DOHH2 (cell line): ENCODE results near the gene CCT6A.
"Not testable (repeated sequence)": the region's sequence is repeated elsewhere in the genome, so short reads cannot be mapped to it uniquely, and the experiment has no call there.

Source experiments
- H3F3A ChIP-seq: fragments of 200-600 bp; sonication (generic), shearing (Covaris generic); 2 replicates; pipeline ENCODE4 v1.6.0; 2016; ENCODE audit warnings: antibody characterized with exemption, mild to moderate bottlenecking; ENCODE audit not compliant: control insufficient read depth, insufficient read depth
- H3K27ac ChIP-seq: fragments of 200-600 bp; sonication (generic); 2 replicates; pipeline ENCODE4 v1.5.1; 2014; ENCODE audit warnings: low read depth, mild to moderate bottlenecking, low read length, moderate library complexity
- H3K27me3 ChIP-seq: fragments of 200-600 bp; sonication (generic); 2 replicates; pipeline ENCODE4 v1.6.1; 2014; ENCODE audit warnings: mild to moderate bottlenecking, low read length, mixed read lengths; ENCODE audit not compliant: control insufficient read depth
- H3K36me3 ChIP-seq: fragments of 200-600 bp; sonication (generic); 2 replicates; pipeline ENCODE4 v1.6.1; 2014; ENCODE audit warnings: mild to moderate bottlenecking, low read length, moderate library complexity, mixed read lengths; ENCODE audit not compliant: control insufficient read depth
- H3K4me1 ChIP-seq: fragments of 200-600 bp; sonication (generic); 2 replicates; pipeline ENCODE4 v1.6.1; 2014; ENCODE audit warnings: mild to moderate bottlenecking, low read length, mixed read lengths; ENCODE audit not compliant: control insufficient read depth
- H3K4me2 ChIP-seq: fragments of 200-600 bp; sonication (generic); 2 replicates; pipeline ENCODE4 v1.6.0; 2014; ENCODE audit warnings: mild to moderate bottlenecking, low read length, moderate library complexity
- H3K4me3 ChIP-seq: fragments of 200-600 bp; sonication (generic); 2 replicates; pipeline ENCODE4 v1.5.1; 2014; ENCODE audit warnings: mild to moderate bottlenecking, low read length, mixed read lengths
- H3K79me2 ChIP-seq: fragments of 200-600 bp; sonication (generic); 2 replicates; pipeline ENCODE4 v1.6.1; 2014; ENCODE audit warnings: mild to moderate bottlenecking, low read length, mixed read lengths; ENCODE audit not compliant: control insufficient read depth
- H3K9me2 ChIP-seq: fragments of 200-600 bp; sonication (generic); replicated peaks from 2 replicates; pipeline ENCODE4 v1.6.1; 2014; ENCODE audit warnings: mild to moderate bottlenecking, low read length, mixed read lengths; ENCODE audit not compliant: control insufficient read depth
- H3K9me3 ChIP-seq: fragments of 200-600 bp; sonication (generic); 2 replicates; pipeline ENCODE4 v1.6.1; 2014; ENCODE audit warnings: antibody characterized with exemption, low read length, mixed read lengths; ENCODE audit not compliant: control insufficient read depth, insufficient read depth
- H4K20me1 ChIP-seq: fragments of 200-600 bp; sonication (generic); 2 replicates; pipeline ENCODE4 v1.6.0; 2014; ENCODE audit warnings: low read depth, mild to moderate bottlenecking, antibody characterized with exemption, low read length, moderate library complexity; ENCODE audit not compliant: control insufficient read depth, insufficient read depth
- CTCF ChIP-seq: fragments of 200-600 bp; sonication (generic); IDR thresholded peaks from one replicate; pipeline ENCODE4 v1.5.1; 2014; ENCODE audit warnings: antibody characterized with exemption, mild to moderate bottlenecking, low read depth, low read length; ENCODE audit not compliant: poor library complexity, severe bottlenecking
- EZH2phosphoT487 ChIP-seq: fragments of 200-600 bp; sonication (generic); IDR thresholded peaks from 2 replicates; pipeline ENCODE4 v1.6.1; 2017; ENCODE audit warnings: borderline replicate concordance, mild to moderate bottlenecking, antibody characterized with exemption, low read length, moderate library complexity, mixed read lengths

The CCT6A gene

DNA sequence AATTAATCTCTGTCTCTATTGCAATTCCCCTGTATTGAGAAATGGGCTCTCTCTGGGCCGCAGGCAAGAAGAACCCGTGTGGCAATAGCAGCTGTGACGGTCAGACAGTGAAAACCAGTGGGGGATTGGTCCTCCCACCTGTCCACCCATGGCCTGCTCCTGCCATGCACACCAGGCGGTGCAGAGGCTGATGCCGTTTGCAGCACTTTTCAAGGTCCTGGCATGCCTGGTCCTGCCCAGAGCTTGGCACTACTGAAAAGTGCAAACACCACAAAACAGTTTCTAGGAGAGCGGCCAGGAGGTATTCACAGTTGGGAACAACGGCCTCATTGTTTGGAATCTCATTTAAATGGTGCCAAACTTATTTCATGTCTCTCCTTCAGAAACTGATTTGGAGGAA lies 41.9 kb upstream of the CCT6A start:
- Histone ChIP-seq H3K9me3 (no peaks in the 10 kb centered on the region), H3K4me2 (no peak overlapping the region), H3K4me1 (no peaks in the 10 kb centered on the region), H4K20me1 (no peaks in the 10 kb centered on the region), H3F3A (no peaks in the 10 kb centered on the region), H3K27me3 (no peaks in the 10 kb centered on the region), H3K36me3 (peaks cover 23% of the 10 kb centered on the region), H3K9me2 (no peaks in the 10 kb centered on the region), H3K27ac (no peak overlapping the region), H3K4me3 (no peak overlapping the region), H3K79me2 (no peaks in the 10 kb centered on the region)
- TF ChIP-seq EZH2phosphoT487 = no peak
- no peak for TF ChIP-seq CTCF

DNA sequence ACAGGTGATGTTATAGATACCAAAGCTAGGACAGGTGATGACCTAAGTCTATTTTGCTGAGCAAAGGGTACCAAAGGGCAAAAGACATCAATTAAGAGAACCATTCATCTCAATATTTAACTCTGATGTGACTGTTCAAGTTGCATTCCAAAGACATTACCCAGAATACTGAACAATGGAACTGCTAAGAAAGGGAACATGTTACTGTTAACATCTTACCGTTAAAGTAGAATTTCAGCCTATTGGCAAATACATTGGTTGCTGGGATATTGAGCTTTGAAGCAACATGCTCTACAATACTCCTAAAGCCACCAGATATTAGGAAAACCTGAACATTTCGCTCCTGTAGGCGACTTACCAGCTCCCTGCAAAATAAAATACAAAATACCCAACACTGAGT lies 34.5 kb upstream of the CCT6A start:
- H4K20me1 ChIP-seq, H3K9me2 ChIP-seq, H3K27me3 ChIP-seq, H3K4me2 ChIP-seq, H3K27ac ChIP-seq, H3K4me3 ChIP-seq, H3K4me1 ChIP-seq, H3K79me2 ChIP-seq, H3F3A ChIP-seq, H3K9me3 ChIP-seq: not testable (repeated sequence)
- peaks cover 65% of the 10 kb centered on the region for H3K36me3 ChIP-seq

DNA sequence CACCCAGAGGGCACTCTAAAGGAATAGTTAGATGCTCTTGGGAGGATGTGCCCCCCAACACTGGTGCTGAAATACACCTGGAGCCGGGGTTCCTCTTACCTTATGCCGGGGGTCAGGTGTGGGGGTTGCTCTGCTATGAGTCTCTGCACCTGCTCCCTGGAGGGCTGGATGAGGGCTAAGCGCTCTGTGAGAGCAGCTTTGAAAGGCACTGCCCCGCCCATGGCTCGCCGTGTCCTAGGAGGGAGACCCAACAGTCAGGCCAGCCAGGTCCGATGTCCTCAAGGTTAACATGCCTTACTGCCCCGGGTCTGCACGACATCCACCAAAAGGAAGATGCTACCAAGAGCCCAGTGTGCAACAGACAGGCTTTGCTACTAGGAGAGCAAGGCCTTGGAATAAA lies 32.1 kb upstream of the CCT6A start:
- Histone ChIP-seq H3K4me1 (peaks cover 10% of the 10 kb centered on the region), H3K27me3 (no peaks in the 10 kb centered on the region), H3K36me3 (peaks cover 68% of the 10 kb centered on the region), H3K79me2 (no peaks in the 10 kb centered on the region), H3K4me2 (no peak overlapping the region), H3K9me2 (no peaks in the 10 kb centered on the region), H3F3A (0 out of 2 replicates have a peak, but pooled peaks cover 3% of the 10 kb centered on the region), H3K9me3 (no peaks in the 10 kb centered on the region), H4K20me1 (no peaks in the 10 kb centered on the region), H3K27ac (no peak overlapping the region), H3K4me3 (no peak overlapping the region)
- TF ChIP-seq CTCF (no peak), EZH2phosphoT487 (no peak)

DNA sequence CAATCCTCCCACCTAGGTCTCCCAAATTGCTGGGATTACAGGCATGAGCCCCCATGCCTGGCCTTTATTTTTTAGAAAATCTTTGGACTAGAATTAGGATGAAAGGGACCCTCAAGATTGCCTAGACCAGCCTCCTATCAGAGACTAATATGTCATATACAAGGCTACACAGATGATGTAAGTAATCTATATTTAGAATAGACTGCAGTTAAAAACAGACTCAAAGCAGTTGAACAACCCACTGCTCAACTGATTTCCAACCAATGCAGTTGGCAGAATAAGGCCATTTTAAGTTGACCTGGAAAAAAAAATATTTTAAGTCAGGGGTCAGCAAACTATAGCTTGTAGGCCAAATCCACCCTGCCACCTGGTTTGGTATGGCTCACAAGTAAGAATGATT lies 28.1 kb upstream of the CCT6A start:
- no peaks in the 10 kb centered on the region for H3K27me3 ChIP-seq
- H3K4me2 ChIP-seq = no peak overlapping the region
- no peak overlapping the region for H3K27ac ChIP-seq
- no peaks in the 10 kb centered on the region for H3K9me3 ChIP-seq
- peaks cover 74% of the 10 kb centered on the region for H3K36me3 ChIP-seq
- no peaks in the 10 kb centered on the region for H3K9me2 ChIP-seq
- peaks cover 2% of the 10 kb centered on the region; the same call in 1 of the 2 replicates for H3K79me2 ChIP-seq
- peaks cover 16% of the 10 kb centered on the region for H3K4me1 ChIP-seq
- H4K20me1 ChIP-seq = no peaks in the 10 kb centered on the region
- H3K4me3 ChIP-seq = no peak overlapping the region
- TF ChIP-seq EZH2phosphoT487 (no peak), CTCF (no peak)
- no peaks in the 10 kb centered on the region for H3F3A ChIP-seq
